VCaP (cell line): ENCODE results near the gene NMNAT3.

Experiments used
- H3K27ac ChIP-seq: fragments of 450-650 bp; 2 replicates; pipeline ENCODE4 v1.5.1; 2017
- TF ChIP-seq, protein P1 (sequence below): fragments of 450-650 bp; conservative IDR thresholded peaks from 2 replicates; pipeline ENCODE4 v1.5.1; 2017; ENCODE audit warnings: mild to moderate bottlenecking, moderate library complexity

Gene NMNAT3

GRCh38 chr3:139518306-139518705 lies 159.5 kb downstream of the NMNAT3 start:
- TF ChIP-seq, protein P1, sequence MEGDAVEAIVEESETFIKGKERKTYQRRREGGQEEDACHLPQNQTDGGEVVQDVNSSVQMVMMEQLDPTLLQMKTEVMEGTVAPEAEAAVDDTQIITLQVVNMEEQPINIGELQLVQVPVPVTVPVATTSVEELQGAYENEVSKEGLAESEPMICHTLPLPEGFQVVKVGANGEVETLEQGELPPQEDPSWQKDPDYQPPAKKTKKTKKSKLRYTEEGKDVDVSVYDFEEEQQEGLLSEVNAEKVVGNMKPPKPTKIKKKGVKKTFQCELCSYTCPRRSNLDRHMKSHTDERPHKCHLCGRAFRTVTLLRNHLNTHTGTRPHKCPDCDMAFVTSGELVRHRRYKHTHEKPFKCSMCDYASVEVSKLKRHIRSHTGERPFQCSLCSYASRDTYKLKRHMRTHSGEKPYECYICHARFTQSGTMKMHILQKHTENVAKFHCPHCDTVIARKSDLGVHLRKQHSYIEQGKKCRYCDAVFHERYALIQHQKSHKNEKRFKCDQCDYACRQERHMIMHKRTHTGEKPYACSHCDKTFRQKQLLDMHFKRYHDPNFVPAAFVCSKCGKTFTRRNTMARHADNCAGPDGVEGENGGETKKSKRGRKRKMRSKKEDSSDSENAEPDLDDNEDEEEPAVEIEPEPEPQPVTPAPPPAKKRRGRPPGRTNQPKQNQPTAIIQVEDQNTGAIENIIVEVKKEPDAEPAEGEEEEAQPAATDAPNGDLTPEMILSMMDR: no peak
- no peak overlapping the region for H3K27ac ChIP-seq

GRCh38 chr3:139517321-139518065 lies 160.3 kb downstream of the NMNAT3 start:
- no peak overlapping the region for H3K27ac ChIP-seq
- TF ChIP-seq, protein P1: no peak

- H3K27ac ChIP-seq: no peak overlapping the region
- TF ChIP-seq, protein P1: no peak
These were observed 163.0 kb downstream of the NMNAT3 start for GRCh38 chr3:139514741-139515140.
